CD4-positive, alpha-beta T cell treated with Interleukin-21 for 1 hour (primary cell): ENCODE data around the gene KRTCAP3.
"Not testable (repeated sequence)": the region's sequence is repeated elsewhere in the genome, so short reads cannot be mapped to it uniquely, and the experiment has no call there.

Experiments used
- DNase-seq: peaks from one replicate; pipeline ENCODE4 v3.0.0-alpha.2; 2020

KRTCAP3 gene

GRCh38 chr2:27441958-27442919 is at the start of gene KRTCAP3:
Gene KRTCAP3 (plus strand): TSS chr2:27442381. CDS start chr2:27442413, 32 bp downstream.
- peak; percentile 75 for DNase-seq

GRCh38 chr2:27393225-27393624 is 49.0 kb upstream of the KRTCAP3 start:
- no peak for DNase-seq

- no peak for DNase-seq
Measured at GRCh38 chr2:27398962-27399361, 43.2 kb upstream of the KRTCAP3 start.

- no peak for DNase-seq
Measured at GRCh38 chr2:27400348-27401135, 41.6 kb upstream of the KRTCAP3 start.

GRCh38 chr2:27407798-27408491 is 34.2 kb upstream of the KRTCAP3 start:
- no peak for DNase-seq

GRCh38 chr2:27408601-27409320 is 33.4 kb upstream of the KRTCAP3 start:
- no peak for DNase-seq

- peak; percentile 95 for DNase-seq
Measured at GRCh38 chr2:27409321-27410073, 32.7 kb upstream of the KRTCAP3 start, which contains the start of gene PPM1G. Gene PPM1G (minus strand): TSS chr2:27409591. CDS start chr2:27409422, 169 bp downstream.

GRCh38 chr2:27412419-27413152 is 29.6 kb upstream of the KRTCAP3 start:
- DNase-seq = no peak

- no peak for DNase-seq
Measured at GRCh38 chr2:27416151-27416550, 26.0 kb upstream of the KRTCAP3 start.

- DNase-seq = no peak
Measured at GRCh38 chr2:27420996-27421395, 21.2 kb upstream of the KRTCAP3 start.

GRCh38 chr2:27421660-27422250 is 20.4 kb upstream of the KRTCAP3 start:
- no peak for DNase-seq

GRCh38 chr2:27422958-27423357 is 19.2 kb upstream of the KRTCAP3 start:
- DNase-seq = no peak

GRCh38 chr2:27425039-27425438 is 17.1 kb upstream of the KRTCAP3 start:
- DNase-seq = not testable (repeated sequence)

- DNase-seq = no peak
Measured at GRCh38 chr2:27427863-27428212, 14.3 kb upstream of the KRTCAP3 start.

- DNase-seq = peak; percentile 89
Measured at GRCh38 chr2:27428213-27428977, 13.8 kb upstream of the KRTCAP3 start, which contains the start of gene NRBP1. Gene NRBP1 (plus strand): TSS chr2:27428631. CDS start chr2:27433274, 4,643 bp downstream.

- peak; percentile 80 for DNase-seq
Measured at GRCh38 chr2:27428978-27429541, 13.1 kb upstream of the KRTCAP3 start.

GRCh38 chr2:27431395-27431794 is 10.8 kb upstream of the KRTCAP3 start:
- peak; percentile 42 for DNase-seq

- DNase-seq = no peak
Measured at GRCh38 chr2:27435628-27436027, 6.6 kb upstream of the KRTCAP3 start.
